ENCODE data around the gene TMEM145. TPM values are rescaled to one million over a fixed set of nuclear protein-coding genes. Genes with fewer than 3 reads are reported as not detected.

Gene TMEM145
- total and polyA plus RNA-seq, 9 of the 15 experiments (the other 6 are each of a cell fraction or from before 2014, with no cell fraction given) = 0.80 to 5.5 (median 1.9) TPM; not detected in 3

DNA sequence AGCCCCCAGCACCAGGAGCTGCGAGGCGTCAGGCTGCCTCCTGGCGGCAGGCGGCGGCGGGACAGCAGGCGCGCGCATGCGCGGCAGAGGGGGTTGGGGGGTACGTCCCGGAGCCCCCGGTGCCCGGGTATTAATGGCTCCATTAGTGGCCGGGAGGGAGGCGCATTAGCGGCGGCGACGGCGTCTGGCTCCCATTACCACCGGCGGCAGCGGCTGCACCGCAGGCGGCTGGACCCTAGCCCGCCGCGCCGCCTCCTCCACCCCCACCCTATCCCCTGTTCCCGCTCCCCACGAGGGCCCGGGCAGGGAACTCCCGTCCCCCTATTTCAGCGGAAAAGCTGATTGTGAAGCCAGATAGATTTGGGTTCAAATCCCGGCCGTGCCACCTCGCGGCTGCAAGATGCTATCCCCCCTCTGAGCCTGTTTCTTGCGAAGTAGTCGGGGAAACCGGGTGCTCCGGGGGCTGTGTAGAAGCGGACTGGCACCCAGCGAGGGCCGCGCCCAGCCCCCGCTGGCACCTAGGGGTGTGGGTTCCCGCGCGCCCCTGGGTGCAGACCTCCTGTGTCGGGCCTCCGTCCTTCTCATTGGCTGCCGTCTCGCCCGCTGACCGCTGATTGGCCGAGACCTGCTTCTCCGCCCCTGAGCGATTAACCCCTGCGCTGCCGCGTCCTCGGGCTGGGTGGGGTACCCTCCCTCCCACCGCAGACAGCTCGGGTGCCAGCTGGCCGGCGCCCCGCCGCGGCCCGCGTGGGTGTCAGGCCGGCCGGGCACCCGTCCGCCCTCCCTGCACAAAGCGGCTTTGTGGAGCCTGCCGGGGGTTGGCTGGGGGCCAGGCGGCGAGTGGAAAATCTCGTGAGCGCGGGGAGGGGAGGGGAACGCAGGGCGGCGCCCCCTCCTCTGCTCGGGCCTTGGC is 33.0 kb upstream of the TMEM145 start (continued):
- TF ChIP-seq ZBTB5 (IDR thresholded peaks at IDR 0.05) = no peak
- TF ChIP-seq HDAC3 (IDR thresholded peaks at IDR 0.05; ENCODE audit: borderline replicate concordance, partially characterized antibody) = no peak
- TF ChIP-seq MEIS2 (IDR thresholded peaks at IDR 0.05; ENCODE audit: partially characterized antibody) = peak; percentile 68
- no peak for TF ChIP-seq CBX3 (IDR thresholded peaks at IDR 0.05; ENCODE audit: borderline replicate concordance in 1 of 2, low read length in 2 of 2)
- TF ChIP-seq SP1 (CRISPR knock-in tag; IDR thresholded peaks at IDR 0.05) = peak; percentile 45; the same call in 1 of the 2 replicates
- TF ChIP-seq FOXP4 (CRISPR knock-in tag; IDR thresholded peaks at IDR 0.05; ENCODE audit: borderline replicate concordance) = no peak
- TF ChIP-seq BCL6 (CRISPR knock-in tag; IDR thresholded peaks at IDR 0.05) = no peak
- no peak for TF ChIP-seq SMAD3 (CRISPR knock-in tag; conservative IDR thresholded peaks at IDR 0.05)
- TF ChIP-seq ZBTB26 (CRISPR knock-in tag; IDR thresholded peaks at IDR 0.05) = no peak
- TF ChIP-seq RFX1 (IDR thresholded peaks at IDR 0.05) = no peak
- TF ChIP-seq FOXA3 (CRISPR knock-in tag; conservative IDR thresholded peaks at IDR 0.05 in 1 of 2, IDR thresholded peaks at IDR 0.05 in 1 of 2) = no peak
- no peak for TF ChIP-seq ZNF311 (CRISPR knock-in tag; IDR thresholded peaks at IDR 0.05)
- no peak for TF ChIP-seq RHOXF2B (CRISPR knock-in tag; conservative IDR thresholded peaks at IDR 0.05)
- TF ChIP-seq NFIX (CRISPR knock-in tag; IDR thresholded peaks at IDR 0.05; ENCODE audit: low read depth) = no peak
- TF ChIP-seq XRCC4 (IDR thresholded peaks at IDR 0.05; ENCODE audit: extremely low read depth, insufficient read depth, insufficient read length) = no peak
- no peak for TF ChIP-seq CBFA2T2 (conservative IDR thresholded peaks at IDR 0.05)
- no peak; the same call in 1 of the 2 replicates for TF ChIP-seq EP400 (IDR thresholded peaks at IDR 0.05)
- no peak for TF ChIP-seq ZSCAN32 (CRISPR knock-in tag; IDR thresholded peaks at IDR 0.05)
- no peak for TF ChIP-seq ZNF12 (CRISPR knock-in tag; IDR thresholded peaks at IDR 0.05)
- TF ChIP-seq, protein P1, sequence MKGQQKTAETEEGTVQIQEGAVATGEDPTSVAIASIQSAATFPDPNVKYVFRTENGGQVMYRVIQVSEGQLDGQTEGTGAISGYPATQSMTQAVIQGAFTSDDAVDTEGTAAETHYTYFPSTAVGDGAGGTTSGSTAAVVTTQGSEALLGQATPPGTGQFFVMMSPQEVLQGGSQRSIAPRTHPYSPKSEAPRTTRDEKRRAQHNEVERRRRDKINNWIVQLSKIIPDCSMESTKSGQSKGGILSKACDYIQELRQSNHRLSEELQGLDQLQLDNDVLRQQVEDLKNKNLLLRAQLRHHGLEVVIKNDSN (CRISPR knock-in tag; IDR thresholded peaks at IDR 0.05) = no peak
- no peak for TF ChIP-seq ZNF444 (CRISPR knock-in tag; IDR thresholded peaks at IDR 0.05)

Measured in K562 (cell line).